CD14-positive monocyte (primary cell): ENCODE results near the gene NUP188. TPM values are rescaled to one million over a fixed set of nuclear protein-coding genes. Genes with fewer than 3 reads are reported as not detected.

Source experiments
- DNase-seq, 3 donors: peaks; one replicate each; pipeline ENCODE4 v3.0.0-alpha.2; 2011 to 2022
- H2AFZ ChIP-seq: 2 replicates; pipeline ENCODE4 v1.6.0; 2012; ENCODE audit warnings: mild to moderate bottlenecking, low read depth, low read length, inconsistent platforms; ENCODE audit not compliant: insufficient read depth, poor library complexity, severe bottlenecking
- H3K27ac ChIP-seq, 2 donors: 1 replicate in 1 of 2; 2 replicates in 1 of 2; pipeline ENCODE4 v1.5.1; 2012 to 2013; ENCODE audit warnings: low read length in 2 of 2, control low read depth in 1 of 2, inconsistent platforms in 1 of 2, low read depth in 1 of 2, mild to moderate bottlenecking in 1 of 2
- H3K27me3 ChIP-seq, 2 donors: one replicate each; pipeline versions ENCODE4 v1.6.0 to v1.6.1; 2011 to 2013; ENCODE audit warnings: low read length in 2 of 2; ENCODE audit not compliant: control insufficient read depth in 2 of 2, insufficient read depth in 2 of 2
- H3K36me3 ChIP-seq, 2 donors: replicated peaks in 1 of 2; 1 replicate in 1 of 2; 2 replicates in 1 of 2; pipeline versions ENCODE4 v1.5.1 to v1.6.1; 2012 to 2013; ENCODE audit warnings: low read length in 2 of 2, control low read depth in 1 of 2, inconsistent platforms in 1 of 2, mild to moderate bottlenecking in 1 of 2; ENCODE audit not compliant: insufficient read depth in 2 of 2, control insufficient read depth in 1 of 2
- H3K4me1 ChIP-seq, 2 donors: 1 replicate in 1 of 2; 2 replicates in 1 of 2; pipeline versions ENCODE4 v1.5.1 to v1.6.1; 2012 to 2013; ENCODE audit warnings: low read length in 2 of 2, control low read depth in 1 of 2, inconsistent platforms in 1 of 2, mild to moderate bottlenecking in 1 of 2, moderate library complexity in 1 of 2; ENCODE audit not compliant: insufficient read depth in 2 of 2, control insufficient read depth in 1 of 2
- H3K4me2 ChIP-seq: replicated peaks from 2 replicates; pipeline ENCODE3; 2012; ENCODE audit warnings: low read length, moderate library complexity, mild to moderate bottlenecking; ENCODE audit not compliant: poor library complexity, severe bottlenecking; ENCODE audit errors: extremely low read depth
- H3K4me3 ChIP-seq, 3 experiments: fragments of 200-600 bp in 1 of 3; sonication (generic) in 1 of 3; replicated peaks in 1 of 3; 1 replicate in 2 of 3; 2 replicates in 1 of 3; pipeline ENCODE4 v1.5.1; 2011 to 2013; ENCODE audit warnings: low read length in 3 of 3, mild to moderate bottlenecking in 3 of 3, control low read depth in 2 of 3, low read depth in 2 of 3, inconsistent platforms in 1 of 3, moderate library complexity in 1 of 3
- H3K79me2 ChIP-seq: 2 replicates; pipeline ENCODE4 v1.6.0; 2012; ENCODE audit warnings: mild to moderate bottlenecking, control low read depth, inconsistent platforms, low read length, moderate library complexity; ENCODE audit not compliant: insufficient read depth
- H3K9ac ChIP-seq: 2 replicates; pipeline ENCODE4 v1.6.0; 2017; ENCODE audit warnings: low read length, mild to moderate bottlenecking; ENCODE audit not compliant: insufficient read depth, poor library complexity, severe bottlenecking
- H3K9me3 ChIP-seq, 2 donors: replicated peaks in 1 of 2; 1 replicate in 1 of 2; 2 replicates in 1 of 2; pipeline versions ENCODE4 v1.5.1 to v1.6.1; 2012 to 2013; ENCODE audit warnings: low read length in 2 of 2, control low read depth in 1 of 2; ENCODE audit not compliant: control insufficient read depth in 1 of 2, insufficient read depth in 1 of 2
- H4K20me1 ChIP-seq: 2 replicates; pipeline ENCODE4 v1.6.0; 2012; ENCODE audit warnings: mild to moderate bottlenecking, low read length, control low read depth, moderate library complexity; ENCODE audit not compliant: insufficient read depth
- H3K27ac Mint-ChIP-seq, 7 donors: one replicate each; pipeline ENCODE4 v1.8.0; 2020; ENCODE audit warnings: mild to moderate bottlenecking in 7 of 7, mixed read lengths in 7 of 7, moderate library complexity in 6 of 7, inconsistent platforms in 2 of 7
- H3K27me3 Mint-ChIP-seq, 3 donors: one replicate each; pipeline ENCODE4 v1.8.0; 2021 to 2022; ENCODE audit warnings: low read depth in 3 of 3, mild to moderate bottlenecking in 3 of 3, mixed read lengths in 3 of 3, moderate library complexity in 3 of 3, inconsistent platforms in 1 of 3
- H3K36me3 Mint-ChIP-seq, 2 donors: one replicate each; pipeline ENCODE4 v1.8.0; 2020; ENCODE audit warnings: mixed read lengths in 2 of 2, inconsistent platforms in 1 of 2, mild to moderate bottlenecking in 1 of 2
- H3K4me1 Mint-ChIP-seq: one replicate; pipeline ENCODE4 v1.8.0; 2020; ENCODE audit warnings: mild to moderate bottlenecking, mixed read lengths
- H3K4me3 Mint-ChIP-seq, 2 donors: one replicate each; pipeline ENCODE4 v1.8.0; 2020; ENCODE audit warnings: mild to moderate bottlenecking in 2 of 2, mixed read lengths in 2 of 2, moderate library complexity in 1 of 2
- H3K9me3 Mint-ChIP-seq, 7 donors: one replicate each; pipeline ENCODE4 v1.8.0; 2020 to 2022; ENCODE audit warnings: mixed read lengths in 7 of 7, mild to moderate bottlenecking in 6 of 7, moderate library complexity in 6 of 7, inconsistent platforms in 2 of 7
- WGBS: methylation state at CpG from one replicate; pipeline ENCODE4 v1.1.5; 2013; ENCODE audit warnings: missing lambda C conversion rate; ENCODE audit not compliant: insufficient coverage; 5-methylcytosine and 5-hydroxymethylcytosine counted together
- intact Hi-C, 2 donors: fragments of 100-400 bp; cut with micrococcal nuclease; formaldehyde crosslinking; loops; one replicate each; pipeline versions ENCODE4 v1.15.0 to v1.15.1; 2023
- polyA plus RNA-seq, 3 donors: library from polyadenylated mRNA; depleted of rRNA in 1 of 3; unstranded in 2 of 3; stranded (reverse) in 1 of 3; fragments of 300-500 nt in 2 of 3; fragments of >200 nt in 1 of 3; fragmentation: Illumina TruSeq in 2 of 3; gene quantifications; 1 replicate in 2 of 3; 2 replicates in 1 of 3; pipeline ENCODE4 v1.2.3, GENCODE V29; 2012 to 2021
- TF ChIP-seq, protein P1 (sequence below): fragments of 200-600 bp; IDR thresholded peaks from one replicate; pipeline ENCODE4 v1.8.0; 2022; ENCODE audit warnings: antibody characterized with exemption, mild to moderate bottlenecking

The NUP188 gene
- polyA plus RNA-seq, 3 donors: 10.5 to 28.2 (median 17.2) TPM

DNA sequence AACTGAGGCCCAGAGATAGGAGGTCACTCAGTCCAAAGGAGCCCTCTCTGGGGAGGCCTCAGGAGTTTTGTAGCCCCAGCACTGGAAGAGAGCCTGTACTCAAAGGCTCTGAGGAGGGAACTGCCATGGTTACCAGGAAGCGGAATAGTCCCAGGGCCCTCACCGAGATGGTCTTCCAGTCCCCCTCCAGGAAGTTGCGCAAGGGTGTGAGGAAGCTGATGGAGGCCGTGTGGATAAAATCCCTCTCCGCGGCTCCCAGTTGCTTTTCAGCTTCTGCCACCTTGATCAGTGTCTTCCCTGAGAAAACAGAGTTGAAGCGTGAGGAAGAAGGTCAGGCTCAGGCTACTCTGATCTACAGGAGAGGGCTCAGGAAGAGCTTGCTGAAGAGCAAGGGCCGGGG lies 67.1 kb downstream of the NUP188 start:
- DNase-seq: no peak
- Histone ChIP-seq H2AFZ (no peak overlapping the region), H3K4me2 (no peak overlapping the region), H3K9me3 (no peaks in the 10 kb centered on the region), H3K36me3 (peaks cover 30 to 59% of the 10 kb centered on the region in 2 donors), H3K4me3 (no peak overlapping the region), H3K9ac (peak overlapping the region; percentile 21), H4K20me1 (no peaks in the 10 kb centered on the region), H3K27ac (peak overlapping the region; percentile 0 to 45), H3K4me1 (peaks cover 7 to 8% of the 10 kb centered on the region in 2 donors), H3K79me2 (no peaks in the 10 kb centered on the region), H3K27me3 (no peaks in the 10 kb centered on the region)
- H3K27me3 Mint-ChIP-seq: peaks cover 0 to 4% (median 0%) of the 10 kb centered on the region in 3 donors
- intact Hi-C loops: no loop called here
- peak overlapping the region in 4 of 7 donors; percentile 7 to 77 (median 72) for H3K27ac Mint-ChIP-seq
- WGBS: 20% methylated on average over 5 of the region's 8 CpGs
- peaks cover 0 to 2% (median 0%) of the 10 kb centered on the region in 7 donors for H3K9me3 Mint-ChIP-seq
- no peak overlapping the region for H3K4me3 Mint-ChIP-seq
- H3K4me1 Mint-ChIP-seq: peaks cover 9% of the 10 kb centered on the region
- TF ChIP-seq, protein P1, sequence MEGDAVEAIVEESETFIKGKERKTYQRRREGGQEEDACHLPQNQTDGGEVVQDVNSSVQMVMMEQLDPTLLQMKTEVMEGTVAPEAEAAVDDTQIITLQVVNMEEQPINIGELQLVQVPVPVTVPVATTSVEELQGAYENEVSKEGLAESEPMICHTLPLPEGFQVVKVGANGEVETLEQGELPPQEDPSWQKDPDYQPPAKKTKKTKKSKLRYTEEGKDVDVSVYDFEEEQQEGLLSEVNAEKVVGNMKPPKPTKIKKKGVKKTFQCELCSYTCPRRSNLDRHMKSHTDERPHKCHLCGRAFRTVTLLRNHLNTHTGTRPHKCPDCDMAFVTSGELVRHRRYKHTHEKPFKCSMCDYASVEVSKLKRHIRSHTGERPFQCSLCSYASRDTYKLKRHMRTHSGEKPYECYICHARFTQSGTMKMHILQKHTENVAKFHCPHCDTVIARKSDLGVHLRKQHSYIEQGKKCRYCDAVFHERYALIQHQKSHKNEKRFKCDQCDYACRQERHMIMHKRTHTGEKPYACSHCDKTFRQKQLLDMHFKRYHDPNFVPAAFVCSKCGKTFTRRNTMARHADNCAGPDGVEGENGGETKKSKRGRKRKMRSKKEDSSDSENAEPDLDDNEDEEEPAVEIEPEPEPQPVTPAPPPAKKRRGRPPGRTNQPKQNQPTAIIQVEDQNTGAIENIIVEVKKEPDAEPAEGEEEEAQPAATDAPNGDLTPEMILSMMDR: no peak
- peaks cover 40 to 85% of the 10 kb centered on the region in 2 donors for H3K36me3 Mint-ChIP-seq

DNA sequence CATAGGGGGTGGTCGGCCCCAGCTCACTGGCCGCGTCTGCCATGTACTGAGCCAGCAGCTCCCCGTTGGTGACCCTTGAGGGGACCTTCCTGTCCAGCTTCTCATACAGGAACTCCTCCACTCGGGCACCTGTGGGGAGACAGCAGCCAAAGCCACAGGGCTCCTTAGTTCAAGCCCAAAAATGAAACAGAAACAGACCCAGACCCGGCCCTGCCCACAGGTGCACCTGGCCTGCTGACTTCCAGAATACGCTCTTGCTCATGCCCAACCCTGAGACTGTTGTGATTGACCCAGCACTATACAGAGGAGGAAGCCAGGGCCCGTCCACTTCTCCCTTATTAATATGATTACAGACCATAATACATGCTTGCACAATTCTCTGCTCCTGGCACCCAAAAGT lies 73.6 kb downstream of the NUP188 start:
- peaks cover 0 to 2% (median 0%) of the 10 kb centered on the region in 7 donors for H3K9me3 Mint-ChIP-seq
- H3K9me3 ChIP-seq: no peaks in the 10 kb centered on the region
- 74% methylated on average over 4 of the region's 8 CpGs for WGBS
- H3K36me3 Mint-ChIP-seq: peaks cover 13 to 48% of the 10 kb centered on the region in 2 donors
- H3K27me3 Mint-ChIP-seq: peaks cover 0 to 5% (median 2%) of the 10 kb centered on the region in 3 donors
- TF ChIP-seq, protein P1: no peak
- H3K4me2 ChIP-seq: no peak overlapping the region
- no peak overlapping the region for H3K9ac ChIP-seq
- H3K79me2 ChIP-seq: no peaks in the 10 kb centered on the region
- H3K4me3 Mint-ChIP-seq: no peak overlapping the region
- H4K20me1 ChIP-seq: peaks cover 11% of the 10 kb centered on the region
- H3K36me3 ChIP-seq: peaks cover 0 to 21% of the 10 kb centered on the region in 2 donors
- peak overlapping the region in 2 of 7 donors; percentile 22 to 54 for H3K27ac Mint-ChIP-seq
- H3K4me1 ChIP-seq: no peaks in the 10 kb centered on the region
- intact Hi-C loops: loop anchor here in 1 of 2 donors (10.0 kb wide), 1 partner anchor 566 kb away; the partner anchor contains the start of gene ODF2
- H3K4me1 Mint-ChIP-seq: peaks cover 15% of the 10 kb centered on the region
- H3K27me3 ChIP-seq: no peaks in the 10 kb centered on the region
- no peak for DNase-seq
- no peak overlapping the region for H3K4me3 ChIP-seq
- no peak overlapping the region for H3K27ac ChIP-seq
- no peak overlapping the region for H2AFZ ChIP-seq
